Stimulated activated CD8-positive, alpha-beta memory T cell treated with anti-CD3 and anti-CD28 coated beads, Interleukin-7, amount 100 ng/mL, for 48 hours (primary cell): ENCODE measurements around the gene DHX58.

Experiments
- DNase-seq, 2 donors: peaks; one replicate each; pipeline ENCODE4 v3.0.0-alpha.2; 2020; ENCODE audit warnings: low read depth in 1 of 2; ENCODE audit errors: extremely low read depth in 1 of 2

Gene DHX58

GRCh38 chr17:42087736-42088705 lies 24.5 kb downstream of the DHX58 start:
- no peak for DNase-seq

- no peak for DNase-seq
Observed at GRCh38 chr17:42087042-42087701, 25.3 kb downstream of the DHX58 start.

DNA sequence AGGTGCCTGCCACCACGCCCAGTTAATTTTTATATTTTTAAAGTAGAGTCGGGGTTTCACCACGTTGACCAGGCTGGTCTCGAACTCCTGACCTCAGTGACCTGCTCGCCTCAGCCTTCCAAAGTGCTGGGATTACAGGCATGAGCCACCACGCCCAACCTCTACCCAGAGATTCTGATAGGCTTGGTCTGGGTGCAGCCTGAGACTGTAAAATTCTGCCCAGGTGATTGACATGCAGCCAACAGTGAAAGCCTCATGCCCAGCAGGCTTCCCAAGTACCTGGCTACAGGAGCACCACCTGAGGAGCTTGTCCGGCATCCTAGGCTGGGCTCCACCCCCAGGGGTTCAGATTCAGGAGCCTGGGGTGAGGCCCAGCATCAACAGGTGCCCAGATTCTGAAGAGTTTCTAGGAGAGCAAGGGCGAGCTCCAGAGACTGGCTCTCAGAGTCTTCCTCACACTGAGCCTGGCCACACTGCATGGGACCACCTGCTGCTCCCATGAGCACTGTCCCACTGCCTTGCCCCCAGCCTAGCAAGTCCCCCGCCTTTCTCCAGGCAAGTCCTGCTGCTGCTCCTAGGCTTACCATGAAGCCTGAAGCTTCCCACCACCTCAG lies 30.9 kb downstream of the DHX58 start:
- DNase-seq, result no peak

GRCh38 chr17:42079541-42079940 lies 33.0 kb downstream of the DHX58 start:
- DNase-seq, result no peak

DNA sequence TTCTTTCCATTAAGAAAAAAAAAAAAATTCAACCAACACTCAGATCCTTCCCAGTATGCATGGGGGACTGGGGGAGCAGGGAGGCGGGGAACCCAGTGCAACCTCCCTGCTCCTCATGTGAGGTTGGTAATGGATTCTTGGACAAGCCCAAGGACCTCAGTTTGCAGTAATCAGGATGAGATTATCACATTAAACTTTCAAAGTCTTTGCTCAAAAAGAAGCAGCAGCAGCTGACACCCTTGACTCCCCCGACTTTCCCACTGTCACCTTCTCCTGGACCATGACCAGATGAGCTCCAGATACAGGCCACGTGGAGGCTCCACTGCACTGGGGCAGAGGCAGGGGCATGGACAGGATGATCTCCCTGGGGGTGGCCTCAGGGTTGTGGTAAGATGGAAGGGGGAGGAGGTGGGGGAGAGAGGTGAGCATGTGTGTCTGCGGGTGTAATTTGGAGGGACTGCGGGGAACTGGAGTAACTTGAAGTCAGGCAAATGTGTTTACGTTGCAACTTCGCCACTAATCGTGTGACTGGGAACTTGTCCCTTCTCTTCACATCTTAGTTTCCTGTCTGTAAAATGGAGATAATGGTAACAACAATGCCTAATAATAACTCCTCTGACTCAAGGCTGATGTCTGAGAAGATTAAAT lies 34.0 kb downstream of the DHX58 start:
- DNase-seq, result no peak

DNA sequence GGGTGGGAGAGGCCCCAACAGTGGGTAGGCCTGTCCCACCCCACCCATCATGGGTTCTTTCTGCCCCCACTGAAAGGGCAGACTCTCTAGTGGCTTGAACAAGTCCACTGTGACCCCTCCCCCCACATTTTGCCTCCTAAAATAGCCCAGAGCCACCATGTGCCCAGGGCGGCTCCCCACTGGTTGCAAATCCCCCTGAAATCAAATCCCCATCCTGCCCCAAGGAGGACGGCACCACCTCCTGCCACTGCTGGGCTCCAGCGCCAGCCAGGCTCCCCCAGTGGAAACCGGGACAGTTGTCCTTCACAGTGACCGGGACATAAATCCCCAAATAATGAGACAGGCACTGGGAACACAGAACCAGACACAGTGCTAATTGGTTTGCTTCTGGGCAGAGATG lies 34.8 kb downstream of the DHX58 start:
- no peak for DNase-seq

DNA sequence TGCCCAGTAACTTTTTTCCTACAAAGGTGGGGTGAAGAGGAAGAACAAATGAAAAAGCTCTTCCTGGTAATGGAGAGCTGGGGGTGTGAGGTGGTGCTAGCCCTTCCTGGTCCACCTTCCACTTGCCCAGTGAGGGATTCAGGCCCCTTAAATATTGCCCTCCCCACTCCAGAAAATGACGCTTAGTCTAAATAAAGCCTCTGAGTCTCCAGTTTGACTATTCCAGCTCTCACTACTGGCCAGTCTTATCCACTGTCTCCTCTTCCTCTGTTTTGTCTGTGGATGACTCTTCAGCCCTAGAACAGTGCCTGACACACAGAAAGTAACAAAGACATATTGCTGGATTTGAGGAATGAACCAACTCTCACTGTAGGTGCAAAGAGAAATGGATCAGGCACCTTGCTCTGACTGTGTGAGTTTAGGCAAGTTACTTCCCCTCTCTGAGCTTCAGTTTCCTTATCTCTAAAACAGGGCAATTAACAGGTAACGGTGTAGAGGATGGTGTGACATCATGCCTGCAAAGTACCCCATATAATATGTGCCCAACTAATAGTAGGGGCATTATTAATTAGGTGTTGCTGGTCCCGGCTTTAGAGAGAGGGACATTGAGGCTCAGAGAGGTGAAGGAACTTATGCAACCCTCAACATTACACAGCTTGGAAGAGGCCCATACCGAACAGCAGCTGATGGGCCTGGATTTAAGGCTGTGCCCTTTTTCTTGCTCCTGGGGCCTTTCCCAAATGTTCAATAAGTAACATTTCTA lies 35.5 kb downstream of the DHX58 start:
- no peak for DNase-seq

DNA sequence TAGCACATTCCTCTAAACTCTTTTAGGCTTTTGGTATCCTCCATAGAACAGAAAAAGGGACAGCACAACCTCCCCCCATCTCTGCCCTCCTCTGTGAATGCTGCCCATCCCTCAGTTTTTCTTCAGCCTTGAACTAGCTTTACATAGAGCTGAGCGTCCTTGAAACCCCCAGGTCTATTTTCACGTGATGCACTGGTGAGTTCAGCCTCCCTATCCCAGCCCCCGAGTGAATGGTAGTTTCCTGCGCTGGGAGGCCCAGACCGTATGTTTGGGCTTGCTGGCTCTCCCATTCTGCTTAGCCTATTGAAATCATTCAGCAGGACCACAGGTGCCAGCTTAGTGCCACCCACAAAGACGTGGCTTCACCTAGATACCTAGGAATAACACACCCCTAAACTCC lies 36.7 kb downstream of the DHX58 start:
- no peak for DNase-seq

GRCh38 chr17:42072323-42073187 lies 40.0 kb downstream of the DHX58 start:
- DNase-seq, result no peak

DNA sequence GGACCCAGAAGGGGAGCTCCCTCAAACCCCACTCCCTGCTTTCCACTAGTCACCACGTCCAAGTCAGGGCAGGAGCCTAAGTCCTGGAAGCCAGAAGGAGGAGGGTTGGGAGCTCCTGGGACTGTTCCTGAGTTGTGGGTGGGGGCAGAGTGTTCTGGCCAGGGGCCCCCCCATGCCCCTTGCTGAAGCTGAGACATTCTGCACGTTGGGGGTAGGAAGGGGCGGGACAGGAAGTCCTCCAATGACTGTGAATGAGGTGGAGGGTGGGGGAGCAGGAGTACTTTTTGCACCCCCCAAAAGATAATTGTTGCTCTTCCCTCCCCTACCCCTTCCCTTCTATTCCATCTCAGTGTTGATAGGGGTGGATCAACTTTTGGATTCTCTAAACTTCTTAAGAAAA lies 40.7 kb downstream of the DHX58 start:
- no peak for DNase-seq

DNA sequence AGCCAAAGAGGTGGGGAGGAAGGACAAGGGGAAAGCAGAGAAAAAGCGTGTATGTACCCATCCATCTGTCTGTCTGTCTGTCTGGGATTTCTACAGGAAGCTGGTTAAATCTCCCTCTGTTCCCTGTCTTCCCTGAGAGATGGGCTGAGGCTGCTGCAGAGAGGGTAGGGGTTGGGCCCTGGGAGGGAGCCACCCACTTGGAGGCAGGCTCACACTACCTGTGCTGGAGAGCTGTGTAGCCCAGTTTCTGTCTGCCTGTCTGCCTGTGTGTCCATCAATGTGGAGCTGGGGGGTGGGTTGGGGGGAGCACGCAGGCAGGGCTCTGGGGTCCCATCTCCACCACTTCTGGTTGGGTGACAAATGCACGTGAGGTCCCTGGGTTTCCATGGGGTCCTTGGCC lies 43.5 kb downstream of the DHX58 start:
- DNase-seq, result no peak

GRCh38 chr17:42067371-42068091 lies 45.0 kb downstream of the DHX58 start:
- peak in 1 of 2 donors; percentile 45 for DNase-seq

DNA sequence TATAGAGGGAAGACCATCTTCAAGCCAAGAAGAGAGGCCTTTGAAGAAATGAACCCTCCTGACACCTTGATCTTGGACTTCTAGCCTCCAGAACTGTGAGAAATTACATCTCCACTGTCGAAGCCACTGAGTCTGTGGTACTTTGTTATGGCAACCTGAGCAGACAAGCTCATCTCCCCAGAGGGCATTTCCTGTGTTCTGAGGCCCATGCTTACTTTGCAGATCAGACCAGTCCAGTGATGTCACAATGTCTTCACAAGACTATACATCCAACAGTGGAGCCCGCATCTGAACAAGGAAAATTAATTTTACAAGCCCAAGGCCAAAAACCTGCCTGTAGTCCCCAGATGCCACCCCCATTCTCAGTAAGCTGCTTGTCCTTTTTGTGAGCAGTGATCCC lies 47.3 kb downstream of the DHX58 start:
- DNase-seq, result no peak

DNA sequence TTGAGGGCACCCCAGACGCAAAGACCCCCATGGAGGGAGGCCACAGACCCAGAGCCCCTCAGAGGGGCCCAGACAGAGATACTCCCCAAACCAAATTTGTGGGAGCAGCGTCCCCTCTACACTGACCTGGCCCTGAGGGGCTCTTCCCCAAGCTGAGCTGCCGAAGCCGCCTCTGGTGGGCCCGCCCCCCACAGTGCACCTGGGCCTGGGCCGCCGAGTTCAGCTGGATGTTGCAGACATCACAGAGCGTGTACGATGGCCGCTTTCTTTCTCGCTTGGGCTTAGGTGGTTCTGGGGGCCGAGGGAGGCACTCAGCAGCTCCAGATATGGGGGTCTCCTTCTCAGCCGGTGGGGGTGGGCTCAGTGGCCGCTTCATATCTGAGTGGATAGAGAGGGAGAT lies 49.8 kb downstream of the DHX58 start:
- no peak for DNase-seq

- DNase-seq, result no peak
Observed at GRCh38 chr17:42061646-42062487, 50.6 kb downstream of the DHX58 start.

DNA sequence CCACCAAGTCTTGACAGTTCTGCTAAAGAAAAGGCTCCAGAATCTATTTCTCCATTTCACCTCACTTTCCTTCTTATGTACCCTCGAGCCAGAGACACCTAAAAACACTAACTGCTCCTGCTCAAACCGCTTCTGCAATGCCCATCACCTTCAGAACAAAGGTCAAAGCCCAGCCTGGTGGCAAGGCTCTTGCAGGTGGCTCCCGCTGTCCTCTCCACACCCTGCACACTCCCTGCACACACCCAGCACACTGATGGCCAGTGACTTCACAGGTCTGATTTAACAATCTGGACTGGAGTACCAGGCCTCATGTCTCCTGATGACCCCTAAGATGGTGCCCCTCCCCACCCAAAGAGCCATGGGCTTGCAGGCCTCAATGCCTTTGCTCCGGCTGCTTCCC lies 52.3 kb downstream of the DHX58 start:
- no peak for DNase-seq

GRCh38 chr17:42059815-42060214 lies 52.7 kb downstream of the DHX58 start:
- DNase-seq, result no peak

DNA sequence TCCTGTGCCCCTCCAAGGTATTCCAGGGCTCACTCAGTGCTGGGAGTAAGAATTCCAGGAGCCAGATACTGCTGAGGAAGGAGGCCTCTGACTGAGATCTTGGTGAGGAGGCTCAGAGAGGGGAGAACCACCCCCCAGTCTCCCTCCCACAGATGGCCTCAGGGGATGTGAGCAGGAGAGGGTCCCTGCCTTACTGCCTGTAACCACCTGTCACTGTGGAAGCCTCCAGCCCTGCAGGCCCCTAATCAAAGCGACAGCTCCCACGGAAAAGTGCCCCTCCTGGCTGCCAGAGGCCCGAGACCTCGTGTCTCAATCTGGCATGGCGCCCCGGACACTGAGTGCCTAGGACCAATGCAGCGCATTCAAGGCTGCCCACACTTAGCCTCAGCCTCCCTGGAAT lies 54.5 kb downstream of the DHX58 start:
- DNase-seq, result no peak
